Stomach (tissue), 9 donors: ENCODE data around the gene HYDIN. TPM values are rescaled to one million over a fixed set of nuclear protein-coding genes. Genes with fewer than 3 reads are reported as not detected.

Source experiments
- DNase-seq, 2 donors: peaks; one replicate each; pipeline versions ENCODE4 v3.0.0 to v3.0.0-alpha.2; 2013 to 2019
- H3K27ac ChIP-seq, 5 donors: fragments of 200-600 bp in 4 of 5; sonication (generic) in 4 of 5; one replicate each; pipeline ENCODE4 v1.5.1; 2013 to 2019; ENCODE audit warnings: mild to moderate bottlenecking in 1 of 5, moderate library complexity in 1 of 5
- H3K27me3 ChIP-seq, 3 donors: fragments of 200-600 bp; sonication (generic); one replicate each; pipeline ENCODE4 v1.5.1; 2017 to 2019; ENCODE audit warnings: mixed run types in 1 of 3
- H3K36me3 ChIP-seq, 4 donors: fragments of 200-600 bp; sonication (generic); 1 replicate in 3 of 4; 2 replicates in 1 of 4; pipeline ENCODE4 v1.5.1; 2016 to 2019
- H3K4me1 ChIP-seq, 4 donors: fragments of 200-600 bp; sonication (generic); one replicate each; pipeline ENCODE4 v1.5.1; 2016 to 2019
- H3K4me3 ChIP-seq, 4 donors: fragments of 200-600 bp; sonication (generic) in 3 of 4; one replicate each; pipeline ENCODE4 v1.5.1; 2016 to 2019; ENCODE audit warnings: mild to moderate bottlenecking in 1 of 4
- H3K9me3 ChIP-seq, 4 donors: fragments of 200-600 bp; sonication (generic); one replicate each; pipeline ENCODE4 v1.5.1; 2016 to 2019
- EP300 ChIP-seq: sonication (generic); formaldehyde crosslinking; IDR thresholded peaks from one replicate; pipeline ENCODE4 v1.6.1; 2017; ENCODE audit warnings: antibody characterized with exemption
- POLR2A ChIP-seq, 4 donors: fragments of 450-650 bp; IDR thresholded peaks; one replicate each; pipeline ENCODE4 v1.6.1; 2016; ENCODE audit warnings: antibody characterized with exemption in 4 of 4, control low read depth in 2 of 4, mild to moderate bottlenecking in 1 of 4, moderate library complexity in 1 of 4
- POLR2AphosphoS5 ChIP-seq, 3 donors: sonication (generic); formaldehyde crosslinking; IDR thresholded peaks; one replicate each; pipeline ENCODE4 v1.6.1; 2016; ENCODE audit warnings: antibody characterized with exemption in 3 of 3
- WGBS, 5 donors: extraction: QIAGEN DNeasy Blood & Tissue Kit in 3 of 5; methylation state at CpG; one replicate each; pipeline versions ENCODE4 v1.1.5 to v1.1.7; 2013 to 2018; 5-methylcytosine and 5-hydroxymethylcytosine counted together
- intact Hi-C: fragments of 100-400 bp; cut with DNase I; formaldehyde crosslinking; loops from one replicate; pipeline ENCODE4 v1.15.1; 2023; ENCODE audit warnings: low total_unique reads
- polyA plus RNA-seq, 3 donors: library from polyadenylated mRNA; stranded (reverse); fragments of 200-250 nt; gene quantifications; one replicate each; pipeline ENCODE4 v1.2.3, GENCODE V29; 2013
- total RNA-seq, 5 donors: library from RNA; depleted of rRNA; stranded (reverse); fragments of >200 nt; gene quantifications; one replicate each; pipeline versions ENCODE4 v1.1.0 to v1.2.3, GENCODE V29; 2014 to 2016
- TF ChIP-seq, protein P1 (sequence below), 7 experiments: fragments of 450-650 bp in 4 of 7; fragments of 200-600 bp in 3 of 7; sonication (generic) in 3 of 7; IDR thresholded peaks; one replicate each; pipeline ENCODE4 v1.5.1; 2016 to 2019; ENCODE audit warnings: antibody characterized with exemption in 7 of 7, control low read depth in 2 of 7, mild to moderate bottlenecking in 1 of 7
- donor health status: healthy with polysubstance abuse.
- donor health status: Bipolar disorder and iron deficiency.
- donor health status: healthy.

The HYDIN gene
- total and polyA plus RNA-seq, 8 donors = 0.05 to 11.2 (median 0.58) TPM; not detected in 1

DNA sequence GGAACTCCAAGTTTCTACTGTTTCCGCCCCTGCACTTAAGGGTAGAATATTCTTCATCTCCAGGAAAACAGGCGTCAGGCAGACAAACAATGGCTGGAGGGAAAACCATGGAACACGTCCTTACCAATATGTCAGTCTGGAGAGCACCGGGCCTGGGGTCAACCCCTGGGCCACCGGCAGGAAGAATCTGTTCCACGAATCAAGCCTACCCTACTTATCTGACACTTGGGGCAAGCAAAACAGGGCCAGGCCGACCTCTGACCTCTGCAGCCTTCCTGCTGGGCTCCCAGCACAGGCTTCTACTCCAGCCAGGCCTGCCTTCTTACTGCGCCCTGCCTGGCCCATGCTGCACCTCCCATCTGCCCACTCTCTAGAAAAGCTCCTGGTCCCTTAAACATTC lies 439.7 kb downstream of the HYDIN start:
- Histone ChIP-seq H3K9me3 (no peaks in the 10 kb centered on the region), H3K27me3 (no peaks in the 10 kb centered on the region), H3K4me1 (peaks cover 0 to 32% (median 12%) of the 10 kb centered on the region in 4 donors), H3K4me3 (no peak overlapping the region), H3K27ac (no peak overlapping the region), H3K36me3 (peaks cover 3 to 29% (median 27%) of the 10 kb centered on the region in 4 donors)
- intact Hi-C loops = no loop called here
- 64 to 70% (median 65%) methylated on average over 8 of the region's 8 CpGs for WGBS, 5 donors
- no peak for TF ChIP-seq EP300
- no peak for TF ChIP-seq POLR2AphosphoS5 (IDR thresholded peaks at IDR 0.05)
- TF ChIP-seq, protein P1, sequence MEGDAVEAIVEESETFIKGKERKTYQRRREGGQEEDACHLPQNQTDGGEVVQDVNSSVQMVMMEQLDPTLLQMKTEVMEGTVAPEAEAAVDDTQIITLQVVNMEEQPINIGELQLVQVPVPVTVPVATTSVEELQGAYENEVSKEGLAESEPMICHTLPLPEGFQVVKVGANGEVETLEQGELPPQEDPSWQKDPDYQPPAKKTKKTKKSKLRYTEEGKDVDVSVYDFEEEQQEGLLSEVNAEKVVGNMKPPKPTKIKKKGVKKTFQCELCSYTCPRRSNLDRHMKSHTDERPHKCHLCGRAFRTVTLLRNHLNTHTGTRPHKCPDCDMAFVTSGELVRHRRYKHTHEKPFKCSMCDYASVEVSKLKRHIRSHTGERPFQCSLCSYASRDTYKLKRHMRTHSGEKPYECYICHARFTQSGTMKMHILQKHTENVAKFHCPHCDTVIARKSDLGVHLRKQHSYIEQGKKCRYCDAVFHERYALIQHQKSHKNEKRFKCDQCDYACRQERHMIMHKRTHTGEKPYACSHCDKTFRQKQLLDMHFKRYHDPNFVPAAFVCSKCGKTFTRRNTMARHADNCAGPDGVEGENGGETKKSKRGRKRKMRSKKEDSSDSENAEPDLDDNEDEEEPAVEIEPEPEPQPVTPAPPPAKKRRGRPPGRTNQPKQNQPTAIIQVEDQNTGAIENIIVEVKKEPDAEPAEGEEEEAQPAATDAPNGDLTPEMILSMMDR (IDR thresholded peaks at IDR 0.05) = no peak
- TF ChIP-seq POLR2A (IDR thresholded peaks at IDR 0.05) = no peak
- DNase-seq = no peak

DNA sequence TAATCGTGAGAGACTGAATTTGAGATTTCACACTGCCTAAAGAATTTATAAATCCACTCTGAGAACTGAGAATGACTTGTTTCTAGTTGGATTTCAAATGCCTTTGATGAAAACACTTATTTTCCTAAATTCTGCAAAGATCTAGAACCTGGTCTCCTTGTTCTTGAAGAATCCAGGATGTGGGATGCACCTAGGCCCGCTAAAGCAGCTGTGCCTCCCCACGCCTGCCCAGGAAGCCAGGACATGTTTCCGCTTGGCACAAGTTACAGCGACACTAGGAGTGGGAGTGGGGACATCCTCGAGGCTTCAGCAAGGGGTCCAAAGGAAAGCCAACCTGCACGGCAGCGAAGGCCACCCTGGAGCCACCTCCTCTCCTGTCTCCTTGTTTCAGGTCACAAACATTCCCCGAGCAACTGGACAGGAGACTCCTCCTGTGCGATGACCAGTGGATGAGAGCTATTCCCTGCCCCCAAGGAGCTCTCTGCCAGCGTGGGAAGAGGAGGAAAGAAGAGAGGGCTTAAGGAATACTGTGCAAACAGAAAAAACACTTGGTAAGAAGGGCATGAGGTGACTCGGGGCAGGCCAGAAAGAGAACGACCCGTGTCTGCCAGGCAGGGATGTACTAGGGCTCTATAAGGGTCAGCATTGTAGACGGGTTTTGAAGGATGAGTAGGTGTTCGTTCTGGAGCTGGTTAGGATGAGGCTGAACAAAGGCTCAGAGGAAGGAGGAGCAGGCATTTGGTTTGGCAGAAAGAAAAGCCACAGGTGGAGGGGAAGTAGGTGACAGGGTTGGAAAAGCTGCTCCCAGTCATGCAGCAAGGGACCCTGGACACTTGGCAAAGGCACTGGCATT lies 440.7 kb downstream of the HYDIN start:
- H3K27me3 ChIP-seq = no peaks in the 10 kb centered on the region
- H3K4me3 ChIP-seq = no peak overlapping the region
- TF ChIP-seq EP300 = no peak
- no peak for TF ChIP-seq POLR2A (IDR thresholded peaks at IDR 0.05)
- TF ChIP-seq, protein P1 (IDR thresholded peaks at IDR 0.05) = no peak
- no peak for TF ChIP-seq POLR2AphosphoS5 (IDR thresholded peaks at IDR 0.05)
- intact Hi-C loops = no loop called here
- H3K9me3 ChIP-seq = no peaks in the 10 kb centered on the region
- WGBS, 5 donors = 75 to 86% (median 81%) methylated on average over 16 of the region's 16 CpGs
- peaks cover 13 to 39% (median 37%) of the 10 kb centered on the region in 4 donors for H3K36me3 ChIP-seq
- no peak overlapping the region for H3K27ac ChIP-seq
- H3K4me1 ChIP-seq = peaks cover 0 to 32% (median 12%) of the 10 kb centered on the region in 4 donors
- no peak for DNase-seq

GRCh38 chr16:70788668-70789594 lies 441.6 kb downstream of the HYDIN start:
- TF ChIP-seq EP300 (no peak), POLR2A (IDR thresholded peaks at IDR 0.05) (no peak), POLR2AphosphoS5 (IDR thresholded peaks at IDR 0.05) (no peak)
- TF ChIP-seq, protein P1 (IDR thresholded peaks at IDR 0.05) = no peak
- H3K4me1 ChIP-seq = peaks cover 0 to 24% (median 12%) of the 10 kb centered on the region in 4 donors
- H3K9me3 ChIP-seq = no peaks in the 10 kb centered on the region
- no peak overlapping the region for H3K4me3 ChIP-seq
- DNase-seq = peak; percentile 47 to 80
- intact Hi-C loops = no loop called here
- 68 to 86% (median 81%) methylated on average over 18 of the region's 18 CpGs for WGBS, 5 donors
- peaks cover 21 to 48% (median 46%) of the 10 kb centered on the region in 4 donors for H3K36me3 ChIP-seq
- H3K27ac ChIP-seq = no peak overlapping the region
- no peaks in the 10 kb centered on the region for H3K27me3 ChIP-seq
